NCI-H2081 (cell line): ENCODE data around the gene FAM135A.
A peak's percentile ranks its signal among the peaks of the same experiment; 100 is the strongest.
"Not testable (repeated sequence)": the region's sequence is repeated elsewhere in the genome, so short reads cannot be mapped to it uniquely, and the experiment has no call there.

Source experiments
- DNase-seq, 2 experiments: peaks; one replicate each; lab custom pipeline; 2025; lab: John Stamatoyannopoulos, UW

The FAM135A gene

DNA sequence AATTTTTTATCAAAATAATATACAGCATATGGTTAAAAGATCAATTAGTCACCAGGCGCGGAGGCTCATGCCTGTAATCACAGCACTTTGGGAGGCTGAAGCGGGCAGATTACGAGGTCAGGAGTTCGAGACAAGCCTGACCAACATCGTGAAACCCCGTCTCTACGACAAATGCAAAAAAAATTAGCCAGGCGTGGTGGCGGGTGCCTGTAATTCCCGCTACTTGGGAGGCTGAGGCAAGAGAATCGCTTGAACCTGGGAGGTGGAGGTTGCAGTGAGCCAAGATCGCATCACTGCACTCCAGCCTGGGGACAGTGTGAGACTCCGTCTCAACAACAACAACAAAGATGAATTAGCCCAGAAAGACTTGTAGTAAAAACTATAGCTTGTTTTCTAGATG, 46.4 kb downstream of the FAM135A start:
- not testable (repeated sequence) for DNase-seq

DNA sequence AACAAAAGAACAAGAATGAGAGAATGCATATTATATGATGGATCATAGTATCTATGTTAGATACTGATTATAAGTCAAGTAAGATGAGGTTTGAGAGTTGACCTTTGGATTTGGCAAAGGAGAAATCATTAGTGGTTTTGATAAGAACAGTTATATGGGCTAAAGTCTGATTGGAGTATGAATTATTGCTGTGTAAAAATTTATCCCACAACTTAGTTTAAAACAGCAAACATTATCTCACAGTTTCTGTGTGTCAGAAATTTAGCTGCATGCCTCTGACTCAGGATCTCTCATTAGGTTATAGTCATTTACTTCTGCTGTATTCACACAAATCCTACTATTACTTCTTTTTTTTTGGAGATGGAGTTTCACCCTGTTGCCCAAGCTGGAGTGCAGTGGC, 56.7 kb downstream of the FAM135A start:
- DNase-seq: no peak

DNA sequence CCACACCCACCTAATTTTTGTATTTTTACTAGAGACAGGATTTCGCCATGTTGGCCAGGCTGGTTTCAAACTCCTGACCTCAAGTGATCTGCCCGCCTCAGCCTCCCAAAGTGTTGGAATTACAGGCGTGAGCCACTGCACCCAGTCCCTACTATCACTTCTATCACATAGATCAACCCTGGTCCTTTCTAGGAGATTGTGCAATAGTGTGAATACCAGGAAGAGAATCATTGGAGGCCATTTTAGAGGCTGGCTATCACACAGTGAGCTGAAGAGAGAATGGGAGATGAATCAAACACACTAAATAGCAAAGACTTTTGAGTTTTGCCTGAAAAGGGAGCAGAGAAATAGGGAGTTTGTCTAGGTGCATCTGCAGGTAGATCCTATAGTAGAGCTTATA, 57.2 kb downstream of the FAM135A start:
- not testable (repeated sequence) for DNase-seq

DNA sequence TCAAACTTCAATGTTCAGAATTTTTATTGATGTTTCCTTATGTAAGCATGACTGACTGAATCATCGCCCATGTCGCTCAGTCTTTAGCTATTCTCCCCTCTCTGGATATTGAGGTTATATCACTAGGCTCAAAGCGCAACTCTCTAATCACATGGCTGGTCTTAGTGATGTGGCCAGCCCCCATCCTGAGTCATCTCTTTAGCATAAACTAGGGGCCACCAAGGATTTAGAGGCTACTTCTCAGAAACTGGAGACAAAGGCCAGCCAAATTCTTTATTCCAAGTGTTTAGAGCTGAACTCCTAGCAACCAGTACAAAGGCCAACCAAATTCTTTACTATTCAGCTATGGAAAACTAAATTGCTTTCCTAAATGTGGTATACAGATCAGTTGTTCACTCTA, 61.4 kb downstream of the FAM135A start:
- DNase-seq: no peak

DNA sequence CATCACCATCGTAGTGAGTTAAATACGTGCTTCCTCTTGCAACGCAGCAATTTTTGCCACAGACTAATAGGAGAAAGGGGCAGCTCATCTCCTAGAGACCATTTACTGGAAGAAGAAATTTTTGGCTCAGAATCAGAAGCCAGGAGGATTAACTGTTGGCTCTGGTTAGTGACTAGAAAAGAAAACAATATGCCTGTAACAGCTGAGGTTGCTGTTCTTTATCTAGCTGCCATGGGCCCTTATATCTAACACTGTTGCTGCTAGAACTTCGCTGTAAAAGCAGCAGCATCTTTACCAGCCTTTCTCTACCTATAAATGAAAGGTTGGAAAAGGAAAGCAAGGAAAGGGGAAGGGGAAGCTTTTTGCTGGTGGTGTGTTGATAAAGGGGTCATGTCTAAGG, 65.9 kb downstream of the FAM135A start:
- DNase-seq: peak; percentile 7 to 77

DNA sequence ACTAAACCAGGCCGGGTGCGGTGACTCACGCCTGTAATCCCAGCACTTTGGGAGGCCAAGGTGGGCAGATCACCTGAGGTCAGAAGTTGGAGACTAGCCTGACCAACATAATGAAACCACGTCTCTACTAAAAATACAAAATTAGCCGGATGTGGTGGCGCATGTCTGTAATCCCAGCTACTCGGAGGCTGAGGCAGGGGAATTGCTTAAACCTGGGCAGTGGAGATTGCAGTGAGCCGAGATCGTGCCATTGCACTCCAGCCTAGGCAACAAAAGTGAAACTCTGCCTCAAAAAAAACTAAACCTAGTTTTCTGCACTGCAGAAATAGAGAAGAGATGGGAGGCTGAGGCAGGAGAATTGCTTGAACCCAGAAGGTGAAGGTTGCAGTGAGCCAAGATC, 73.3 kb downstream of the FAM135A start:
- DNase-seq: not testable (repeated sequence)

DNA sequence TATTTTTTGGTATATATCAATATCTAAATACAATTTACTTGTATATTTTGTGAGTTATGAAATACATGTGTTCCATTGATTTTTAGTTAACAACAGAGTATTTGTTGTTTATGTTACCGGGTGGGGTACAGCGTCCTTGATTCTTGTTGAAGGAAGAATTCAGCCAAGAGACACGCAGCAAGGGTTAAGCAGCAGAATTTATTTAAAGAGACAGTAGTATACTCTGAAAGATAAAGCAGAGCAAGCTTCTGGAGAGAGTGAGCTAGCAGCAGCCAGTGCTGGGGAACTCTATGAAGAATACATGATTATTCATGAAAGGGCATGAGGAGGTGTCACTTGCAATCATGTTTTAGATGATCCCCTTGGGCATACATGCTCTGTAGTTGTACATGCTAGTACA, 76.1 kb downstream of the FAM135A start:
- DNase-seq: no peak

DNA sequence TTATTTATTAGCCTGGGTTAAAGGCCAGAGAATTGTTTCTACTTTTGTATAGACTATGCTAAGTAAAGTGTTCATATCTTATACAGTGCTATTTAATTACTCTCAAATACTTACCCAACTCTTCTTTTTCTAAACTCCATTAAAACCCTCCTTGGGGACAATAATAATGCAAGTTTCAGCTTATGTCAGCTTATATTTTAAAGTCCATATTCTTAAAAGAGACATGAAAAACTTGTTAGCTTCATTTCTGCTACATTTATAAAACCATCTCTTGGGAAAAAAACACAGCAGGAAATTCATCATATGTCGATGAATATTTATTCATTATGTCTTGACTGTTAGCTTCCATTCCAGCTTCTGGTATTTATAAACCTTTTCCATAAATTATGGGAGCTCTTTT, 81.5 kb downstream of the FAM135A start:
- no peak for DNase-seq

DNA sequence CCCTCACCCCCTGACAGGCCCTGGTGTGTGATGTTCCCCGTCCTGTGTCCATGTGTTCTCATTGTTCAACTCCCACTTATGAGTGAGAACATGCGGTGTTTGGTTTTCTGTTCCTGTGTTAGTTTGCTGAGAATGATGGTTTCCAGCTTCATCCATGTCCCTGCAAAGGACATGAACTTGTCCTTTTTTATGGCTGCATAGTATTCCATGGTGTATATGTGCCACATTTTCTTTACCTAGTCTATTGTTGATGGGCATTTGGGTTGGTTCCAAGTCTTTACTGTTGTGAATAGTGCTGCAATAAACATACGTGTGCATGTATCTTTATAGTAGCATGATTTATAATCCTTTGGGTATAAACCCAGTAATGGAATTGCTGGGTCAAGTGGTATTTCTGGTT, 82.5 kb downstream of the FAM135A start:
- DNase-seq: not testable (repeated sequence)

DNA sequence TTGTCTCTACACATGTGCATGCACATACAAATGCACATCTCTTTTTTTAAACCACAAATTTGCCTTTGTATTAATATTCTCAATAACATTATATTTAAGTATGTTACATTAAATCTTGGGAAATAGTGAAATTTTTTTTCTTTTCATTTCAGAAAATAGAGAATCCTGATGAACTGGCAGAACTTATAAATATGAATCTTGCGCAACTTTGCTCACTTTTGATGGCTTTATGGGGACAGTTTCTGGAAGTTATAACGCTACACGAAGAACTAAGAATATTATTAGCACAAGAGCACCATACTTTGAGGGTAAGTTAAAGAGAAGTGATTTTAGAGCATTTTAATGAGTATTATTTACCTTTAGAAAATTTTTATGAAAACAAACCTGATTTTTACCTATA, 89.2 kb downstream of the FAM135A start:
- DNase-seq: no peak

DNA sequence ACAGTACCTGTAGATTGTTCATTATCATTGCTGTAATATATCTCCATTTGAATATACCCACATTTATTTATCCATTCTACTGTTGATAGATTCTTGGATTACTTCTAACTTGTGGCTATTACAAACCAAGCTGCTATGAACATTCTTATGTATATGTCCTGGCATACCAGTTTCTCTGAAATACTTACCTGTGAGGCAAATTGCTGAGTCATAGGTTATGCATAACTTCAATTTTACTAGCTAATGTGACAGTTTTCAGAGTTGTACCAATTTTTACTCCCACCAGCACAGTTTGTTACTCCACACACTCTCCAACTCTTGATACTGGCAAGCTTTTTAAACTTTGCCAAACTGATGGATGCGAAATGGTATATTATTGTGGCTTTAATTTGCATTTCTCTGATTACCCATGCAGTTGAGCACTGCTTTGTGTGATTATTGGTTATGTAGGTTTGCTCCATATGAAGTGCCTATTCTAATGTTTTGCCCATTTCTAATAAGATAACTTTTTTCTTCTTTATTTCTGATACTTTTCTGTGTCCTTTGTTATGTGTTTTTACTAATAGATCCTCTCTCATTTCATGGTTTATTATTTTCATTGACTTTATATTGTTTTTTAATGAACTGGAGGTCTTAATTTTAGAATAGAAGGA, 90.6 kb downstream of the FAM135A start:
- no peak for DNase-seq

DNA sequence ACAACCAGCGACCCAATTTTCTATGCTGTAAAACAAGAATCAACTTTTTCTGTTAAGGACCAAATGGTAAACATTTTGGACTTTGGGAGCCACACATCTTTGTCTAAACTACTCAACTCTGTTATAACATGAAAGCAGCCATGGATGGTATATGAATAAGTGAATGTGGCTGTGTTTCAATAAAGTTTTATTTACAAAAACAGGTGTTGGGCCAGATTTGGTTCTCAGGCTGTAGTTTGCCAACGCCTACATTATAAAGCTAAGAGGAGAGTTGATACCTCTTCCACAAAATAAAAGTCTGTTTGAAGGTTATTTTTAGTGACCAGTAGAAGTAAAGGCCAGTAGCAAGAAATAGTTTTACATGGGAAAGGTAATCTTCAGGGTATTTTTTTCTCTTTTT, 93.0 kb downstream of the FAM135A start:
- DNase-seq: no peak

DNA sequence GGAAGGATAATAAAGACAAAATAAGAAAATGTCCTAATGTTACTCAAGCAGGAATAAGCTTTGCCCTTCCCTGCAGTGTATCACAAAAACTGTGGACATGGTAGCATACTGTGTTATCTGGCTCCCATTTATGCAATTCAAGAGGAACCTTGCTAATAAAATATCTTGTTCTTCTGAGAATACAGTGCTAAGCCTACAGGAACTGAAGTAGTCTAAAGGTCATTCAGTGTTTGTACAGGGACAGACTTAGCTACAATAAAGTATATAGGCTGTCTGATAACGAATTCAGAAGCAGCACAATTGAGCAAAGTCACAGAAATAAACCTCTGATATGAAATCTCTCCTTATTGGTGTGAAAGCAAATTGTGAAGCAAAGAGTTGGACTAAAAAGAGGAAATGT, 93.9 kb downstream of the FAM135A start:
- DNase-seq: no peak

DNA sequence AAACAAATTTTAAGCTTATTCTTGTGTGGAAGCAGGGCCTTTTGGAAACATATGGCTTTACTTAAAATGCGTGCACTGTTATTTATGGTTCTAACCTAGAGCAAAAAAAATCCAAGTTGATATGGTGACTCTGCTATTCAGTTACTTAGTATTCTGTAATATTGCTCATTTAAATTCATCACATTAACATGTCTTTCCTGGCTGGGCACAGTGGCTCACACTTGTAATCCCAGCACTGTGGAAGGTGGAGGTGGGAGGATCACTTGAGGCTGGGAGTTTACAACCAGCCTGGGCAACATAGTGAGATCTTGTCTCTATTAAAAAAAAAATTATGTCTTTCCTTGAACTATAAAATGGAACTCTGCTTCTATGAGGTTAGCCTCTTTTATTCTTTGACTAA, 95.6 kb downstream of the FAM135A start:
- no peak for DNase-seq

DNA sequence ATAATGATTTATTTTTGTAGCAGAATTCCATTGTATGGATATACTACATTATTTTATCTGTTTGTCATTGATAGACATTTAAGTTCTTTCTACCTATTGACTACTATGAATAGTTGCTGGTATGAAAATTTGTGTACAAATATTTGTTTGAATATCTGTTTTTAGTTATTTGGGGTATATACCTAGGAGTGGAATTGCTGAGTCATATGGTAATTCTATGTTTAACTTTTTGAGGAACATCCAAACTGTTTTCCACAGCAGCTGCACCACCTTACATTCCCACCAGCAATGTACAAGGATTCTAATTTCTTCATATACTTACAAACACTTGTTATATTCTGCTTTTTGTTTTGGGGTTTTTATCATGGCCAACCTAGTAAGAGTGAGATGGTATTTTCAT, 97.3 kb downstream of the FAM135A start:
- DNase-seq: no peak

DNA sequence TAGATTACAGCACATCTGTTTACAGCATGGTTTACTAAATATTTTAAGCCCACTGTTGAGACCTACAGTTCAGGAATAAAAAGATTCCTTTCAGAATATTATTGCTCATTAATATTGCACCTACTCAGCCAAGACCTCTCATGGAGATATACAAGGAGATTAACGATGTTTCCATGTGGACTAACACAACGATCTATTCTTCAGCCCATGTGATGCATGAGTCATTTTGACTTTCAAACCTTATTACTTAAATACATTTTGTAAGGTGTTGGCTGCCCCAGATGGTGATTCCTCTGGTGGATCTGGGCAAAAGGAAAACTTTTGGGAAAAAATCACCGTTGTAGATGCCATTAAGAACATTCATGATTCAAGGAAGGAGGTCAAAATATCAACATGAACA, 105.4 kb downstream of the FAM135A start:
- DNase-seq: no peak

DNA sequence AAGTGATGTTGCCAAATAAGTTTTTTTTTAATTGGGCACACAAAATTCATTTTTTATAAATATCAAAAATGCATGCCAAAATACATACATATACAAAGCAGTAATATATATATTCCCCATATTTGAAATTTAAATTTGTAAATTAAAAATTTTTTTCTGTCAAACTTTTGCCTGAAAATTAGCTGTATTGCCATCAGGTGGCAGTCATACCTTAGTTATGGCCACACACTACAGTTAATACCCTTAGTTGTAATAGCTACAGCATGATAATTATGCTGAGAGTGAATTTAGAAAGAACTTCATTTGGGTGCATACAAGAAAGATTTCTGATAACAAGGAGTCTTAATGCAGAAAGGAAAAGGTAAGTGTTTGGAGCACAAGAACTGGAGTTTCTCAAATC, 107.3 kb downstream of the FAM135A start:
- DNase-seq: peak in 1 of 2 experiments; percentile 22

DNA sequence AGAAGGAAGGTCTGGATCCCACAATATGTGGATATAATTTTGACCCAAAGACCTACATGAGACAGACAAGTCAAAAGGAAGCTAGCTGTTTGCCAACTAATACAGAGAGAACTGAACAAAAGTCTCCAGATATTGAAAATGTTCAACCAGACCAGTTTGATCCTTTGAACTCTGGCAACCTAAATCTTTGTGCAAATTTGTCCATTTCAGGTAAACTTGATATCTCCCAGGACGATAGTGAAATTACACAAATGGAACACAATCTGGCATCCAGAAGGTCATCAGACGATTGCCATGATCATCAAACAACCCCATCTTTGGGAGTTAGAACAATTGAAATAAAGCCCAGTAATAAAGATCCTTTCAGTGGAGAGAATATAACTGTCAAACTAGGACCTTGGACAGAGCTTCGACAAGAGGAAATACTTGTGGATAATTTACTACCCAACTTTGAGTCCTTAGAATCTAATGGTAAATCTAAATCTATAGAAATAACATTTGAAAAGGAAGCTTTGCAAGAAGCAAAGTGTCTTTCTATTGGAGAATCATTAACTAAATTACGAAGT, 111.5 kb downstream of the FAM135A start:
- DNase-seq: no peak

DNA sequence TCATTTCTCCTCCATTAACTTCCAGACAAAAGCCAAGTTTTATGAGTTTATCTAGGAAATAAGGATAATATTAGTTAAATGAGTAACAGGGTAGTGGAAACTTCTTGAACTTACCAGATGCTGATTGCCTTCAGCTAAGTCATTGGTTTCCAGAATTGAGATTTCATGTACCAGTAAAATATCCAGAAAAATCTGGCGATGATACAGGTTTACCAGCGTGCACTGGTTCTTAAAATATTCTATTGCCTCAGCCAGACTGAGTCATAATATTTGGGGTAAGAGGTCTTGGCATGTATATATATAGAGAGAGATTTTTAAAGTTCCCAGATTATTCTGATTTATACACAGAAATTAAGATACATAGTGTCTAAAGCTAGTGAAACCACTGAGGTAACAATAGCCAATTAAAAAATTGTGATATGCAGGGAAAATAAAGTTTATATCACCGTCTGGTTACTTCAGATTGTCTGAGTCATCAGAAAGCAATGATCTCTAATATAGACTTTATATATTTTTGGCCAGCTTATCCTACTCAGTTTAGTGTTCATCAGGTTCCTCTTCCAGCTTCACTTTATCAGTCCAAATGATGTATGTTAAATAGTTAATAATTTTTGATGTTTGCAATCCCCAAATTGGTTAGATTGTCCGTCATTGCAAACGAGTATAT, 113.9 kb downstream of the FAM135A start:
- DNase-seq: no peak

DNA sequence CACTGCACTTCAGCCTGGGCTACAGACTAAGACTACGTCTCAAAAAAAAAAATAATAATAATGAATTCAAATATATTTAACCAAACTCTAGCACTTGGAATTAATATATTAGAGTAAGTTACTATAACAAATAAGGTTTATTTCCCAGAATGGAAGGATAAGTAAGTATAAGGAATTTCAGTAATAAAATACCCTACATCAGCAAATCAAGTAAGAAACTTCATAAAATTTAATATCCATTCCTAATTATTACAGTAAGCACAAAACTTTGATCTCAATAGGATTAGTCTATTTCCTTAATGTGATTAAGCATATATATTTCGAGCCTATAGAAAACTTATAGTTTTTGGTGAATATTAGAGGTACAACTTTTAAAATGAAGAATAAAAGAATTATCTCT, 116.7 kb downstream of the FAM135A start:
- no peak for DNase-seq

DNA sequence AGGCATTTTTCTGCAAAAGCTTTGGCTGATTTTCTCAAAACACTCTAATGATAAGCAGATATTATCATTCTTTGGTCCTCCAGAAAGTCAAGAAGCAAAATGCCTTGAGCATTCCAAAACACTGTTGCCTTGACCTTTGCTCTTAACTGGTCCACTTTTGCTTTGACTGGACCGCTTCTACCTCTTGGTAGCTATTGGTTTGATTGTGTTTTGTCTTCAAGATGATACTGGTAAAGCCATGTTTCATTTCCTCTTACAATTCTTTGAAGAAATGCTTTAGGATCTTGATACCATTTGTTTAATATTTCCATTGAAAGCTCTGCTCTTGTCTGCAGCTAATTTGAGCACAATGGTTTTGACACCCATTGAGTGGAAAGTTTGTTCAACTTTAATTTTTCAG, 117.8 kb downstream of the FAM135A start:
- DNase-seq: no peak

DNA sequence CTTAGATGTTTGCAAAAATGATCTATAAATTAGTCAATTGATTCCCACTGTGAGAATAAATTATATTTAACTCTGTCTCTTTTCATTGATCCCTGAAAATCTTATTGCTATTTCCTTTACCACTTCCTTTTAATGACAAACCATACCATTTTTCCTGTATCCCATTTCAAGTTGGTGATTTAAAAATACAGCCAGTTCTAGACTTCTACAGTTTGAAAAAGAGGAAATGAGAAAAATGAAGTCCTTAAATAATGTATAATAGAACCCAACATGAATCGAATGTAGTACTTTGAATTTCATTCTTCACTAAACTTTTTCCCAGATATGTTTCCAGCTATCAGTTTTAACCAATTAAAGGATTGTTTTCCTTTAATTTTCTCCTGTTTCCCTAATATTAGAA, 124.0 kb downstream of the FAM135A start:
- DNase-seq: no peak

DNA sequence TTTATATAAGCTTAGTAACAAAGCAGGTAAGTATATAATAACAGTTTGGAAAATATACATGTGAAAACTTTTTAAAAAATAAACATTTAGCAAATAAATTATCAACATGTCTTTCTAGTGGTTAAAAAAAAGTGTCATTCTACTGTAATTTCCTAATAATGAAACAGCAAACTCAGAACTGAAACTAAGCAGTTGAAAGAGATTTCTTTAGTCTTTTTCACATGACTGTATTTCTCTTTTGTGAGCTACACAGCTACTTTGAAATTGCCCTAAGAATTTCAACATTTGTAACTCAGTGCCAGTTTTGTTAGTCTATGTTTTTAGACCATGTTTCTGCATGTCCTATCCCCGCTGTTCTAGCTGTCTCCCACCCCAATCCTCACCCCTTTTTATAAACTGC, 125.1 kb downstream of the FAM135A start:
- DNase-seq: no peak

DNA sequence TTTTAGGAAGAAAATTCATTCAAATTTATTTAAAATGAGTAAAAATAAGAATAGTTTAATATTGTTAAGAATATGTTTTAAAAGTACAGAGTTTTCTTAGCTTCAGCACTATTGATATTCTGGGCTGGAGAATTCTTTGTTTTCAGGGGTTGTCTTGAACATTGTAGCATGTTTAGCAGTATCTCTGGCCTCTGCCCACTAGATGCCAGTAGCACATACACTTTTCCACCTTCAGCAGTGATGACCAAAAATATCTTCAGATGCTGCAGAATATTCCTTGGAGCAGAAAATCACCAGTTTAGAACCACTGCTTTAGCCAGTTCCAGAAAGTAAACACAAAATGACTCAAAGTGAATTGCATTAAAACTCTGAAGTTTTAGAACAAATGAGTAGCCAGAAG, 134.0 kb downstream of the FAM135A start:
- DNase-seq: peak in 1 of 2 experiments; percentile 7
